Small intestine (tissue), 7 donors: ENCODE results near the gene TMBIM4. TPM values are rescaled to one million over a fixed set of nuclear protein-coding genes. Genes with fewer than 3 reads are reported as not detected.
A peak's percentile ranks its signal among the peaks of the same experiment; 100 is the strongest.

Experiments used
- DNase-seq, 2 donors: peaks; one replicate each; pipeline versions ENCODE4 v3.0.0 to v3.0.0-alpha.2; 2013
- FAIRE-seq: peaks from 2 replicates; lab custom pipeline; 2012; peaks lifted over from hg19 to GRCh38; lab: Jason Lieb, UNC
- H3K27ac ChIP-seq, 3 donors: one replicate each; pipeline ENCODE4 v1.5.1; 2013; ENCODE audit warnings: low read length in 2 of 3, mild to moderate bottlenecking in 2 of 3, control low read depth in 1 of 3, inconsistent platforms in 1 of 3, low read depth in 1 of 3, moderate library complexity in 1 of 3
- H3K27me3 ChIP-seq, 3 donors: one replicate each; pipeline ENCODE4 v1.6.1; 2013; ENCODE audit warnings: low read length in 3 of 3, inconsistent platforms in 1 of 3; ENCODE audit not compliant: control insufficient read depth in 3 of 3, insufficient read depth in 3 of 3
- H3K36me3 ChIP-seq, 3 donors: one replicate each; pipeline ENCODE4 v1.6.1; 2013; ENCODE audit warnings: low read length in 3 of 3, inconsistent platforms in 1 of 3, low read depth in 1 of 3, mild to moderate bottlenecking in 1 of 3, moderate library complexity in 1 of 3; ENCODE audit not compliant: control insufficient read depth in 3 of 3, insufficient read depth in 2 of 3
- H3K4me1 ChIP-seq, 3 donors: one replicate each; pipeline ENCODE4 v1.6.1; 2013; ENCODE audit warnings: low read length in 2 of 3, inconsistent platforms in 1 of 3, low read depth in 1 of 3, mild to moderate bottlenecking in 1 of 3, moderate library complexity in 1 of 3; ENCODE audit not compliant: control insufficient read depth in 3 of 3, insufficient read depth in 2 of 3
- H3K4me3 ChIP-seq, 3 donors: one replicate each; pipeline ENCODE4 v1.5.1; 2013; ENCODE audit warnings: low read length in 3 of 3, control low read depth in 1 of 3, inconsistent platforms in 1 of 3, low read depth in 1 of 3, mild to moderate bottlenecking in 1 of 3, moderate library complexity in 1 of 3
- H3K9me3 ChIP-seq, 2 donors: one replicate each; pipeline ENCODE4 v1.6.1; 2013; ENCODE audit warnings: low read depth in 1 of 2, low read length in 1 of 2; ENCODE audit not compliant: control insufficient read depth in 2 of 2, insufficient read depth in 1 of 2
- WGBS, 3 donors: extraction: QIAGEN DNeasy Blood & Tissue Kit; methylation state at CpG; one replicate each; pipeline ENCODE4 v1.1.7; 2013; 5-methylcytosine and 5-hydroxymethylcytosine counted together
- polyA plus RNA-seq, 4 donors: library from polyadenylated mRNA; stranded (reverse) in 3 of 4; unstranded in 1 of 4; fragments of 200-250 nt in 3 of 4; fragments of 120-200 nt in 1 of 4; gene quantifications; one replicate each; pipeline versions ENCODE4 v1.2.1 to v1.2.3, GENCODE V29; 2013
- donor health status: healthy with polysubstance abuse.
- donor health status: control.
- donor health status: control.
- donor health status: Bipolar disorder and iron deficiency.
- donor health status: healthy.

The TMBIM4 gene
- polyA plus RNA-seq, 4 donors = 45.7 to 165 (median 101) TPM

GRCh38 chr12:66113471-66113870 is 56.3 kb downstream of the TMBIM4 start:
- no peak for DNase-seq
- 93 to 100% (median 97%) methylated on average over 1 of the region's 1 CpG for WGBS, 3 donors

DNA sequence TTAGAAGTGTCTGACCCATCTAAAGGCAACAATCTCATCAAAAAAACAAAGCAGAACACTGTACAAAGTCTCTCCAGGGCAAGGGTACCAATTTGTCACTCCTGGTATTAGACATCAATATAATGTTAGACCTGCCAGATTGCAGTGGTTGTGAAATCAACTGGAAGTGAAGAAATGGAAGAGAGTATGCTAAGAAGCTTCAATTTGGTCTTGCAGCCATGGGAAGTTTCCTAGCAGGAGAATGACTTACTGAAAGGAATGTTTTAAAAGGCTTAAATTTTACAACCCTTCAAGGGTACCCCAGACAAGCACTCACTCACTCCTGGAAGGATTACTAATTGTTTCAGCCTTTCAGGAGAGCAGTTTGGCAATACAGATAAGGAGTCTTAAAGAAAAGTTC is 58.2 kb downstream of the TMBIM4 start:
- Histone ChIP-seq H3K27me3 (no peaks in the 10 kb centered on the region), H3K4me3 (no peak overlapping the region), H3K4me1 (no peaks in the 10 kb centered on the region), H3K36me3 (no peaks in the 10 kb centered on the region), H3K9me3 (no peaks in the 10 kb centered on the region), H3K27ac (no peak overlapping the region)
- no peak for FAIRE-seq
- DNase-seq = peak in 1 of 2 donors; percentile 10

More at GRCh38 chr12:66113471-66113870, 56.3 kb downstream of the TMBIM4 start:
- Histone ChIP-seq H3K9me3 (no peaks in the 10 kb centered on the region), H3K27ac (no peak overlapping the region), H3K4me1 (no peaks in the 10 kb centered on the region), H3K4me3 (no peak overlapping the region), H3K36me3 (no peaks in the 10 kb centered on the region), H3K27me3 (no peaks in the 10 kb centered on the region)
- FAIRE-seq = no peak

- H3K4me3 ChIP-seq = no peak overlapping the region
- FAIRE-seq = no peak
These were observed 60.7 kb downstream of the TMBIM4 start for GRCh38 chr12:66109056-66109455.

DNA sequence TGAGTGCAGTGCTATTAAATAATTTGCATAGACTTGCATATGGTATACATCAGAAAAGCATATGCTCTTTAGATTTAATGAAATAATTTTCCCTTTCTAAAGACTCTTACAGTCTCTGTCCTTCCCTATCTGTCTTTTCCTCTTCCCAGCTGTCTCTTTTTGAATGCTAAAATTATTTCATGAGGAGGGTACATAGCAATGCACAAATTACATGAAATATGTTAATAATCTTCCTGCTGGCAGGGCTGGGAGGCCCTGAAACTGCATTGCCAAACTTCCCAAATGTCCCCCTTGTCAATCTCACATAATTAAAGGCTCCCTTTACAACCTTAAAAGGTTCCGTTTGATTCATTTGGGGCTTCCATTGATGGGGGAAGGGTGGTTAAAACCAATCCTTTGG is 61.4 kb downstream of the TMBIM4 start:
- H3K9me3 ChIP-seq = no peaks in the 10 kb centered on the region
- H3K27me3 ChIP-seq = no peaks in the 10 kb centered on the region
- H3K4me1 ChIP-seq = no peaks in the 10 kb centered on the region
- H3K27ac ChIP-seq = no peak overlapping the region
- 76 to 96% (median 91%) methylated on average over 1 of the region's 1 CpG for WGBS, 3 donors
- DNase-seq (no peak), FAIRE-seq (no peak)
- H3K4me3 ChIP-seq = no peak overlapping the region
- H3K36me3 ChIP-seq = no peaks in the 10 kb centered on the region

More at GRCh38 chr12:66109056-66109455, 60.7 kb downstream of the TMBIM4 start:
- Histone ChIP-seq H3K4me1 (no peaks in the 10 kb centered on the region), H3K27ac (no peak overlapping the region), H3K9me3 (no peaks in the 10 kb centered on the region), H3K36me3 (no peaks in the 10 kb centered on the region), H3K27me3 (no peaks in the 10 kb centered on the region)
- WGBS, 3 donors = 73 to 90% (median 85%) methylated on average over 4 of the region's 4 CpGs
- no peak for DNase-seq

DNA sequence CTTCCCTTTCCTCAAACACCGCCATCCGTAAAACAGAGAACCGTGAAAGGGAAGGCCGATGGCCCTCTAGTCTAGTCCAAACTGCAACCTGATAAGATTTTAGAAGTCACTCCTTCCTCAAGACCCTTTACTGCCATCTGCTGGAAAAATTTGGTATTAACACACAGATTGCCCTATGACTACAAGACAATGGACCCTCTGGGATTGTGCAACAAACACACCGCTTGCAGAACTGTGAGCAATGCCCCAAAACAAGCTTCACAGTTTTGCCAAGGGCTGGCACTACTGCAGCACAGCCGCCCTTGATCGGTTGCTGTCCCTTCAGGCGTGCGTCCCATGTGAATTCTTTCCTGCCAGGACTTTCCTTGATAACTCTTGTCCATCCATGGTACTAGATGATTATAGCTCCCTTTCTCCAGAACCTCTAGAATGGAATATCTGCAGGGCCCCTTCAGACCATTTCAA is 62.3 kb downstream of the TMBIM4 start:
- FAIRE-seq = no peak

DNA sequence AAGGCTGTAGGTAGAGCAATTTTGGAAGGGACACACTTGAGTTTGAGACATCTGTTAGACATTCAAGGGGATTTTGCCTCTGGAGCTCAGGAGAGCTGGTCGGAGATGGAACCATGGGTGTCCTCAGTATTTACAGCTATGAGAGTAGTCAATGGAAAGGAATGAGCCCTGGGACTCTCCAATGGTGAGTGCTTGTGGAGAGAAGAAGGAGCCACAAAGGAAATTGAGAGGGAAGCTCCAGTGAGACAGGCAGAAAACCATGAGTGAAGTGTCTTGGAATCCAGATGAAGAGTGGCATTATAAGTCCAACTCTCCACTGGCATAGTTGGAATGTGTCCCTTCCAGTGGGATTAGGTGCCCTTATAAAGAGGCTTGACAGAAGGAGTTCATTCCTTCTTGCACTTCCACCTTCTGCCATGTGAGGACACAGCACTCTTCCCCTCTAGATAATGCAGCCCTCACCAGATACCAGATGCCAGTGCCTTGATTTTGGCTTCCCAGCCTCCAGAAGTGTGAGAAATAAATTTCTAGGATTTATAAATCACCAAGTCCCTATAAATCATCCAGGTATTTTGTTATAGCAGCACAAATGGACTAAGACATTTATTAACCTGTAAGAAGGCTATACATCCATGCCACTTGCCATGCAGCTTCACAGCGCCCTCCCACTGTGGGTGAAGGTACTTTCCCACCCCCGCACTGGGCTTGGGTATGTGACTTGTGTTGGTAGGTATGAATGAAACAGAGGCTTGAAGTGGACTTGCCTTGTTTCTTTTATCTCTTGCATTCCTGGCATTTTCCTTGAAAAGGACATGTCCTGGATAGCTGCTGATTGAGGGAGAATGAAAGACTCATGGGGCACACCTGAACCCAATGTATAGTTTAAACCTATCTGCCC is 66.5 kb downstream of the TMBIM4 start:
- no peak for DNase-seq
- Histone ChIP-seq H3K27ac (no peak overlapping the region), H3K4me1 (no peaks in the 10 kb centered on the region), H3K27me3 (peaks cover 0 to 2% (median 0%) of the 10 kb centered on the region in 3 donors), H3K4me3 (no peak overlapping the region), H3K9me3 (peaks cover 0 to 4% of the 10 kb centered on the region in 2 donors), H3K36me3 (no peaks in the 10 kb centered on the region)
- no peak for FAIRE-seq
- WGBS, 3 donors = 82 to 93% (median 83%) methylated on average over 3 of the region's 3 CpGs

More for the DNA sequence above, 62.3 kb downstream of the TMBIM4 start:
- DNase-seq = peak; percentile 87 to 92
- no peaks in the 10 kb centered on the region for H3K4me1 ChIP-seq
- no peaks in the 10 kb centered on the region for H3K27me3 ChIP-seq
- no peak overlapping the region for H3K27ac ChIP-seq
- WGBS, 3 donors = 25 to 39% (median 36%) methylated on average over 9 of the region's 9 CpGs
- no peaks in the 10 kb centered on the region for H3K36me3 ChIP-seq
- H3K9me3 ChIP-seq = no peaks in the 10 kb centered on the region
- H3K4me3 ChIP-seq = no peak overlapping the region

DNA sequence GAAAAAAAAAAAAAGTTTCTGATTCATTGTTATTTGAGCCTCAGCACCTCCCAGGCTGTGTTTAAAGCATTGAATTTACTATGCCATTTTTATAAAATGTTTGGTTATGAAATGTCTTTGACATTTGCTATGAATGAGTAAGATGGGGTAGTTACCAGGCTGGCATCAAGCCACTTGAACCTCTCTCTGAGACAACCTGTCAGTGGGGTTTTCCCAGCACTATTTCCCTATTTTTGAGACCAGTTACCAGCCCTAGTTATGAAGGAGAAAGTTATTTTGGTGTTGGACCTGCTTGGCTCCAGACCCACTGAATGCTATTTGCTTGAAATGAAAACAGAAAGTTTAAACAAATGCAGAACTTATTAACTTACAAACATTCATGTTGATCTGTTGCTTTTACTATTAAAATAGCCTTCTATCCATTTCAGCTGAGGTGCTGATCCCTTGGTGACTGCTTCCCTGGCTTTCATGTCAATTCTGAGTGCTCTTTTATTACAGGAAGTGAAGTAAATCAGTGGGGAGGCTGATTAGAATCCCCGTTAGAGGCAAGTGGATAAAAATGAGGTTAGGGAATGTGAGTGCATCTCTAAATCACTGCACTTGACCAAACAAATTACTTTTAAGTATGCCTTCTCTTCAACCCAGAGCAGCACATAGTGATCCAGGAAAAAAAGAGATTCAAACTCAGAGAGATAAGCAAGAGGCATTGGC is 77.1 kb downstream of the TMBIM4 start:
- whole genome bisulfite sequencing, 3 donors = 0 to 4% (median 0%) methylated on average over 1 of the region's 1 CpG
- Histone ChIP-seq H3K36me3 (no peaks in the 10 kb centered on the region), H3K27me3 (no peaks in the 10 kb centered on the region), H3K27ac (no peak overlapping the region), H3K4me3 (no peak overlapping the region), H3K9me3 (no peaks in the 10 kb centered on the region), H3K4me1 (no peaks in the 10 kb centered on the region)
- no peak for FAIRE-seq
- no peak for DNase-seq

DNA sequence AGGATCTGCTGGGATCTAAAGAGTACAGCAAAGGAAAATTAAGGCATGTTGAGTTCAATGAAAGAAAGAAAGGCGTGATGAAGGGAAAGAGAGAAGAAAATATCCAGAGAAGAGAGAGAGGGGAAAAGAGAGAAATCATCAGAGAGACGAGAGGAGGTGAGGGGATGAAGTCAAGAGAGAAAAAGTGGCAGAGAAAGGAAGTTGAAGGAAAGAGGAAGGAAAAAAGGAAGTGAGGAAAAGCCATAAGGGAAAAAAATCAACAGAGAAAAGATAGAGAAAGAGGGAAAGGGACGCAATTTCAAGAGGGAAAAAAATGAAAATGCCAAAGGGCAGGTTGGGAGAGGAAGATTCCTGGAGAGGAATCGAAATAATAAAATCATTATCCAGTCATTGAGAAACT is 79.6 kb downstream of the TMBIM4 start:
- H3K27ac ChIP-seq = no peak overlapping the region
- no peaks in the 10 kb centered on the region for H3K9me3 ChIP-seq
- 61 to 81% (median 69%) methylated on average over 4 of the region's 4 CpGs for WGBS, 3 donors
- H3K4me1 ChIP-seq = no peaks in the 10 kb centered on the region
- no peak overlapping the region for H3K4me3 ChIP-seq
- no peak for FAIRE-seq
- no peaks in the 10 kb centered on the region for H3K27me3 ChIP-seq
- no peaks in the 10 kb centered on the region for H3K36me3 ChIP-seq
- no peak for DNase-seq
